Activated T-helper 17 cell treated with anti-CD3 and anti-CD28 coated beads, Interleukin-2, amount 50 U/mL, for 72 hours (primary cell): Measurements from ENCODE around the gene NRXN3. TPM values are rescaled to one million over a fixed set of nuclear protein-coding genes. Genes with fewer than 3 reads are reported as not detected.

Experiments
- ATAC-seq: fragments of 150-1000 bp; cut with Tn5 transposase; replicated peaks from 2 replicates; pipeline ENCODE4 v1.10.0; 2021; ENCODE audit warnings: mild to moderate bottlenecking, moderate library complexity
- H3K27ac Mint-ChIP-seq: one replicate; pipeline ENCODE4 v1.8.0; 2022; ENCODE audit warnings: mixed read lengths
- H3K27me3 Mint-ChIP-seq: one replicate; pipeline ENCODE4 v1.8.0; 2022; ENCODE audit warnings: mixed read lengths
- H3K36me3 Mint-ChIP-seq: one replicate; pipeline ENCODE4 v1.8.0; 2022; ENCODE audit warnings: low read depth, mild to moderate bottlenecking, mixed read lengths
- H3K4me1 Mint-ChIP-seq: one replicate; pipeline ENCODE4 v1.8.0; 2022; ENCODE audit warnings: mixed read lengths
- H3K4me3 Mint-ChIP-seq: one replicate; pipeline ENCODE4 v1.8.0; 2022; ENCODE audit warnings: mild to moderate bottlenecking, mixed read lengths
- H3K9me3 Mint-ChIP-seq: one replicate; pipeline ENCODE4 v1.8.0; 2022; ENCODE audit warnings: mixed read lengths
- total RNA-seq, 2 donors: library from RNA; stranded (reverse); gene quantifications; one replicate each; pipeline ENCODE4 v1.2.3, GENCODE V29; 2022

NRXN3 gene
- total RNA-seq, 2 donors from 2014 or later: not detected

- ATAC-seq: no peak
Measured at GRCh38 chr14:79914595-79914994, 1744.4 kb downstream of the NRXN3 start.

GRCh38 chr14:79915406-79915805 is 1745.2 kb downstream of the NRXN3 start:
- no peak overlapping the region for H3K4me3 Mint-ChIP-seq
- H3K9me3 Mint-ChIP-seq: peaks cover 14% of the 10 kb centered on the region

More at GRCh38 chr14:79914595-79914994, 1744.4 kb downstream of the NRXN3 start:
- no peaks in the 10 kb centered on the region for H3K27me3 Mint-ChIP-seq
- no peaks in the 10 kb centered on the region for H3K36me3 Mint-ChIP-seq
- no peaks in the 10 kb centered on the region for H3K4me1 Mint-ChIP-seq
- peaks cover 14% of the 10 kb centered on the region for H3K9me3 Mint-ChIP-seq
- no peak overlapping the region for H3K27ac Mint-ChIP-seq
- H3K4me3 Mint-ChIP-seq: no peak overlapping the region

DNA sequence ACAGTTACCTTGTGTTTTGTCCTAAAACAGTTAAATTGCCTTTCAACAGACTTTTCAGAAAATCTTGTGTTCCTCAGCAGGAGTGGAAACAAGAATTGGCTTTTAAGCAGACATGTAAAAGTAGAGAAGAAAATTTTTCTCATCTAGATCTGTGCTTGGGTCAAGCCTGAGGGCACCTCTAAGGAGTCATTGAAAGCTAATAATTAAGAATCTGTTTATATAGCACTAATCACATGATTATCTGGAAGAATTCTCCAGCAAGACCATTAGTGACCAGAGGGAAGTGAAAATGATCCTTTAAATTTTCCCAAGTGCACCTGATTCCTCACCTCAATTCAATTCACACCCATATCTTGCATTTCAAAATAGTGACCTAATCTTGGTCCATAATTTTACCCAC is 1746.1 kb downstream of the NRXN3 start:
- Mint-ChIP-seq H3K27ac (no peak overlapping the region), H3K4me3 (no peak overlapping the region), H3K27me3 (no peaks in the 10 kb centered on the region), H3K36me3 (no peaks in the 10 kb centered on the region), H3K4me1 (no peaks in the 10 kb centered on the region), H3K9me3 (peaks cover 19% of the 10 kb centered on the region)
- ATAC-seq: no peak

More at GRCh38 chr14:79915406-79915805, 1745.2 kb downstream of the NRXN3 start:
- Mint-ChIP-seq H3K4me1 (no peaks in the 10 kb centered on the region), H3K36me3 (no peaks in the 10 kb centered on the region), H3K27me3 (no peaks in the 10 kb centered on the region), H3K27ac (no peak overlapping the region)
- no peak for ATAC-seq

GRCh38 chr14:79916892-79917291 is 1746.7 kb downstream of the NRXN3 start:
- Mint-ChIP-seq H3K27me3 (no peaks in the 10 kb centered on the region), H3K27ac (no peak overlapping the region), H3K4me1 (no peaks in the 10 kb centered on the region), H3K36me3 (no peaks in the 10 kb centered on the region), H3K9me3 (peaks cover 19% of the 10 kb centered on the region), H3K4me3 (no peak overlapping the region)
- no peak for ATAC-seq
